B cell (primary cell): ENCODE measurements around the gene SOX6. TPM values are rescaled to one million over a fixed set of nuclear protein-coding genes. Genes with fewer than 3 reads are reported as not detected.

Experiments used
- ATAC-seq: fragments of 200-7000 bp; cut with Tn5 transposase; one replicate; pipeline ENCODE4 v1.10.0; 2021; ENCODE audit warnings: low read depth, mild to moderate bottlenecking, moderate number of reproducible peaks, moderate library complexity
- CTCF ChIA-PET: fragments of 350-600 bp; sonication (Branson Sonifier 250); formaldehyde crosslinking; loops from one replicate; lab custom pipeline; 2021; ENCODE audit warnings: antibody characterized with exemption, inconsistent platforms; lab: Charles Lee
- POLR2A ChIA-PET: fragments of 350-600 bp; sonication (Branson Sonifier 250); formaldehyde crosslinking; loops from one replicate; lab custom pipeline; 2021; ENCODE audit warnings: antibody characterized with exemption; lab: Charles Lee
- DNase-seq: peaks from one replicate; pipeline ENCODE4 v3.0.0; 2013
- H2AFZ ChIP-seq: 2 replicates; pipeline ENCODE4 v1.6.1; 2012; ENCODE audit warnings: mild to moderate bottlenecking, low read depth, low read length; ENCODE audit not compliant: insufficient read depth, poor library complexity, severe bottlenecking
- H3K27ac ChIP-seq, 2 donors: 1 replicate in 1 of 2; 2 replicates in 1 of 2; pipeline ENCODE4 v1.5.1; 2012 to 2013; ENCODE audit warnings: low read length in 2 of 2, mild to moderate bottlenecking in 2 of 2, moderate library complexity in 1 of 2
- H3K27me3 ChIP-seq, 4 experiments: fragments of 200-600 bp in 1 of 4; sonication (generic) in 1 of 4; replicated peaks in 1 of 4; 1 replicate in 2 of 4; 2 replicates in 2 of 4; pipeline versions ENCODE4 v1.6.1 to v1.7.0; 2013 to 2016; ENCODE audit warnings: low read length in 3 of 4, mild to moderate bottlenecking in 2 of 4, mixed read lengths in 1 of 4, moderate library complexity in 1 of 4; ENCODE audit not compliant: insufficient read depth in 4 of 4, control insufficient read depth in 3 of 4; ENCODE audit errors: control extremely low read depth in 1 of 4
- H3K36me3 ChIP-seq, 2 experiments: replicated peaks in 1 of 2; 1 replicate in 1 of 2; 2 replicates in 1 of 2; pipeline versions ENCODE4 v1.6.1 to v1.7.1; 2013; ENCODE audit warnings: low read length in 1 of 2; ENCODE audit not compliant: insufficient read depth in 2 of 2, control insufficient read depth in 1 of 2; ENCODE audit errors: control extremely low read depth in 1 of 2, extremely low read depth in 1 of 2
- H3K4me1 ChIP-seq, 2 donors: fragments of 200-600 bp in 1 of 2; sonication (generic) in 1 of 2; 1 replicate in 1 of 2; 2 replicates in 1 of 2; pipeline versions ENCODE4 v1.5.1 to v1.6.1; 2013 to 2017; ENCODE audit warnings: low read length in 2 of 2; ENCODE audit not compliant: control insufficient read depth in 2 of 2, insufficient read depth in 2 of 2
- H3K4me2 ChIP-seq: replicated peaks from 2 replicates; pipeline ENCODE3; 2012; ENCODE audit warnings: mild to moderate bottlenecking, low read depth, low read length; ENCODE audit not compliant: poor library complexity, severe bottlenecking
- H3K4me3 ChIP-seq, 5 experiments: fragments of 200-600 bp in 1 of 5; sonication (generic) in 1 of 5; 1 replicate in 3 of 5; 2 replicates in 2 of 5; pipeline versions ENCODE4 v1.5.1 to v1.7.0; 2011 to 2016; ENCODE audit warnings: low read length in 4 of 5, mild to moderate bottlenecking in 4 of 5, low read depth in 2 of 5, control low read depth in 1 of 5, moderate library complexity in 1 of 5; ENCODE audit not compliant: insufficient read depth in 1 of 5; ENCODE audit errors: control extremely low read depth in 1 of 5, extremely low read depth in 1 of 5
- H3K79me2 ChIP-seq: fragments of 200-600 bp; sonication (generic); one replicate; pipeline ENCODE4 v1.6.0; 2016; ENCODE audit warnings: low read length; ENCODE audit not compliant: control insufficient read depth, insufficient read depth
- H3K9ac ChIP-seq: fragments of 200-600 bp; sonication (generic); 2 replicates; pipeline ENCODE4 v1.6.1; 2017; ENCODE audit warnings: mild to moderate bottlenecking, low read length, moderate library complexity
- H3K9me3 ChIP-seq, 3 donors: one replicate each; pipeline versions ENCODE4 v1.6.1 to v1.7.1; 2013; ENCODE audit warnings: low read length in 2 of 3; ENCODE audit not compliant: control insufficient read depth in 2 of 3, insufficient read depth in 1 of 3; ENCODE audit errors: control extremely low read depth in 1 of 3
- H4K20me1 ChIP-seq: 2 replicates; pipeline ENCODE4 v1.6.0; 2012; ENCODE audit warnings: mild to moderate bottlenecking, low read length; ENCODE audit not compliant: insufficient read depth, control insufficient read depth, poor library complexity, severe bottlenecking
- H3K27ac Mint-ChIP-seq: one replicate; pipeline ENCODE4 v1.8.0; 2021; ENCODE audit warnings: mixed read lengths
- H3K27me3 Mint-ChIP-seq: one replicate; pipeline ENCODE4 v1.8.0; 2021; ENCODE audit warnings: mixed read lengths
- H3K4me1 Mint-ChIP-seq: one replicate; pipeline ENCODE4 v1.8.0; 2021; ENCODE audit warnings: mixed read lengths
- H3K4me3 Mint-ChIP-seq: one replicate; pipeline ENCODE4 v1.8.0; 2021; ENCODE audit warnings: mixed read lengths
- H3K9me3 Mint-ChIP-seq: one replicate; pipeline ENCODE4 v1.8.0; 2022; ENCODE audit warnings: mixed read lengths; ENCODE audit not compliant: insufficient read depth
- EZH2 ChIP-seq: IDR thresholded peaks from 2 replicates; pipeline ENCODE4 v1.6.1; 2012; ENCODE audit warnings: borderline replicate concordance, low read depth, mild to moderate bottlenecking, moderate library complexity, low read length; ENCODE audit not compliant: insufficient read depth, poor library complexity, severe bottlenecking
- WGBS: methylation state at CpG from one replicate; pipeline ENCODE4 v1.1.5; 2013; ENCODE audit warnings: missing lambda C conversion rate; ENCODE audit not compliant: insufficient coverage; 5-methylcytosine and 5-hydroxymethylcytosine counted together
- intact Hi-C: fragments of 100-400 bp; cut with micrococcal nuclease; formaldehyde crosslinking; loops from one replicate; pipeline ENCODE4 v1.10.0; 2022
- polyA plus RNA-seq: library from polyadenylated mRNA; depleted of rRNA; stranded (reverse); fragments of >200 nt; gene quantifications from 2 replicates; pipeline ENCODE4 v1.2.3, GENCODE V29; 2012
- total RNA-seq, 2 donors: library from RNA; stranded (reverse); fragments of 120-200 nt in 1 of 2; gene quantifications; 1 replicate in 1 of 2; 2 replicates in 1 of 2; pipeline versions ENCODE4 v1.2.3 to v1.2.4, GENCODE V29; 2013 to 2022
- TF ChIP-seq, protein P1 (sequence below): fragments of 200-600 bp; IDR thresholded peaks from one replicate; pipeline ENCODE4 v1.8.0; 2022; ENCODE audit warnings: antibody characterized with exemption, mild to moderate bottlenecking

The SOX6 gene
- total and polyA plus RNA-seq, 2 donors (not counting 1 experiment from before 2014, with no cell fraction given) = not detected

DNA sequence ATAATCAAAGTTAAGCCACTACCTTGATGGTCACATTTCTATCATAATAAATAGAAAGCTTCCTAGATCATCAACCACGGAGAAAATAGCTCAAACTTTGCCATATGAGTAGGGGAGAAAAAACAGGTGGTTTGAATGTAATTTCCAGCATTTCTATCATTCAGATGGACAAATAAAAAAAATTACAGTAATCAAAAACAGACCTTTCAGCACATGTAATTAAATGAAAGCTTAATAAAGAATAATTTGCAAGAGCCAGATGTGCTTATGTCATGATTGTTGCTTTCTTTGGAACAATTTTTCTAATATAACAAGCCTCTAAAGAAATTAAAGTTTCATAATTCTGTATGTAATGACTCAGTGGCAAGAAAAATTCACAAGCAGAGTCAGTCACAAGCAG, 297.0 kb downstream of the SOX6 start:
- Histone ChIP-seq H3K4me2 (no peak overlapping the region), H3K4me3 (no peak overlapping the region), H4K20me1 (no peaks in the 10 kb centered on the region), H3K79me2 (no peaks in the 10 kb centered on the region), H3K27me3 (no peaks in the 10 kb centered on the region), H3K9ac (no peak overlapping the region), H3K27ac (no peak overlapping the region), H3K9me3 (no peaks in the 10 kb centered on the region), H3K4me1 (no peaks in the 10 kb centered on the region), H3K36me3 (no peaks in the 10 kb centered on the region), H2AFZ (no peak overlapping the region)
- no peaks in the 10 kb centered on the region for H3K27me3 Mint-ChIP-seq
- no peak overlapping the region for H3K4me3 Mint-ChIP-seq
- WGBS = no CpG with 5 or more reads among the region's 1 CpG
- ATAC-seq = no peak
- no peaks in the 10 kb centered on the region for H3K4me1 Mint-ChIP-seq
- ChIA-PET POLR2A (no interaction called here), CTCF (no interaction called here)
- H3K9me3 Mint-ChIP-seq = no peaks in the 10 kb centered on the region
- intact Hi-C loops = no loop called here
- TF ChIP-seq EZH2 = no peak
- TF ChIP-seq, protein P1, sequence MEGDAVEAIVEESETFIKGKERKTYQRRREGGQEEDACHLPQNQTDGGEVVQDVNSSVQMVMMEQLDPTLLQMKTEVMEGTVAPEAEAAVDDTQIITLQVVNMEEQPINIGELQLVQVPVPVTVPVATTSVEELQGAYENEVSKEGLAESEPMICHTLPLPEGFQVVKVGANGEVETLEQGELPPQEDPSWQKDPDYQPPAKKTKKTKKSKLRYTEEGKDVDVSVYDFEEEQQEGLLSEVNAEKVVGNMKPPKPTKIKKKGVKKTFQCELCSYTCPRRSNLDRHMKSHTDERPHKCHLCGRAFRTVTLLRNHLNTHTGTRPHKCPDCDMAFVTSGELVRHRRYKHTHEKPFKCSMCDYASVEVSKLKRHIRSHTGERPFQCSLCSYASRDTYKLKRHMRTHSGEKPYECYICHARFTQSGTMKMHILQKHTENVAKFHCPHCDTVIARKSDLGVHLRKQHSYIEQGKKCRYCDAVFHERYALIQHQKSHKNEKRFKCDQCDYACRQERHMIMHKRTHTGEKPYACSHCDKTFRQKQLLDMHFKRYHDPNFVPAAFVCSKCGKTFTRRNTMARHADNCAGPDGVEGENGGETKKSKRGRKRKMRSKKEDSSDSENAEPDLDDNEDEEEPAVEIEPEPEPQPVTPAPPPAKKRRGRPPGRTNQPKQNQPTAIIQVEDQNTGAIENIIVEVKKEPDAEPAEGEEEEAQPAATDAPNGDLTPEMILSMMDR = no peak
- no peak for DNase-seq
- H3K27ac Mint-ChIP-seq = no peak overlapping the region

DNA sequence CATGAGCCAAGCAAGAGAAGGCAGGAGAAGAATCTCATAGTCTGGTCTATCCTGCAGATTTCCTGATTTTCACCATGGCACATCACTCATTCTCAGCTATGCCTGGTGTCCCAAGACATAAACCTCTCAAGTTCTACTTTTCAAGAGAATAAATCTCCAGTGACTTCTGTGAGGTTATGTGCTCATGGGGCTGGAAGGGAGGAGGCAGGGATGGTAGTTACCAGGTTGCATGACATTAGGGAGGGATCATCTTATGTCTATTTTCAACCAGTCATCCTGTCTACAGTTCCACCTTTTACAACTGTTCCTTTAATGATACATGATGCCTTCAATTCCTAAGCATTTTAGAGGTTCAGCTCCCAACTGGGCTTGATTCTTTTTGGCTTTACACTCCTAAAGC, 297.7 kb downstream of the SOX6 start:
- intact Hi-C loops = no loop called here
- no peak overlapping the region for H3K4me3 Mint-ChIP-seq
- H3K4me1 Mint-ChIP-seq = no peaks in the 10 kb centered on the region
- no peak overlapping the region for H3K27ac Mint-ChIP-seq
- ATAC-seq (no peak), DNase-seq (no peak)
- Histone ChIP-seq H2AFZ (no peak overlapping the region), H3K4me2 (no peak overlapping the region), H3K4me1 (no peaks in the 10 kb centered on the region), H3K9ac (no peak overlapping the region), H3K36me3 (no peaks in the 10 kb centered on the region), H4K20me1 (no peaks in the 10 kb centered on the region), H3K9me3 (no peaks in the 10 kb centered on the region), H3K4me3 (no peak overlapping the region), H3K27ac (no peak overlapping the region), H3K79me2 (no peaks in the 10 kb centered on the region), H3K27me3 (no peaks in the 10 kb centered on the region)
- TF ChIP-seq, protein P1 = no peak
- TF ChIP-seq EZH2 = no peak
- ChIA-PET CTCF (no interaction called here), POLR2A (no interaction called here)
- no peaks in the 10 kb centered on the region for H3K27me3 Mint-ChIP-seq
- H3K9me3 Mint-ChIP-seq = no peaks in the 10 kb centered on the region
